HCT116 (cell line): Measurements from ENCODE around the gene CDX1. TPM values are rescaled to one million over a fixed set of nuclear protein-coding genes. Genes with fewer than 3 reads are reported as not detected.

ENCODE experiments used
- ATAC-seq: fragments of 200-7000 bp; cut with Tn5 transposase; 2 replicates; pipeline ENCODE4 v1.9.1; 2020; ENCODE audit warnings: mild to moderate bottlenecking, moderate library complexity
- Bru-seq: library from RNA; stranded (reverse); fragments of 400-500 nt; gene quantifications from one replicate; lab custom pipeline; 2021; lab: Mats Ljungman, UMichigan
- BruChase-seq, 2 experiments: library from RNA; stranded (reverse); fragments of 400-500 nt; gene quantifications; one replicate each; lab custom pipeline; 2021; lab: Mats Ljungman, UMichigan
- BruUV-seq: library from RNA; stranded (reverse); fragments of 400-500 nt; replicated peaks from 2 replicates; lab custom pipeline; 2021; lab: Mats Ljungman, UMichigan
- CTCF ChIA-PET: fragments of 300-600 bp; sonication (Branson Sonifier 250); formaldehyde crosslinking; loops from one replicate; lab custom pipeline; 2021; ENCODE audit warnings: antibody characterized with exemption; lab: Charles Lee
- POLR2A ChIA-PET: fragments of 300-600, 350-600 bp; sonication (Branson Sonifier 250); formaldehyde crosslinking; loops from one replicate; lab custom pipeline; 2021; ENCODE audit warnings: antibody characterized with exemption; lab: Charles Lee
- RAD21 ChIA-PET, 2 experiments: fragments of 300-600 bp; sonication (Branson Sonifier 250); formaldehyde crosslinking; loops; one replicate each; lab custom pipeline; 2023; ENCODE audit warnings: low total read pairs in 2 of 2; ENCODE audit not compliant: uncharacterized antibody in 2 of 2, unreplicated experiment in 2 of 2, low non-redundant PET in 1 of 2; lab: Charles Lee
- DNase-seq: peaks from one replicate; pipeline ENCODE4 v3.0.0-alpha.2; 2010; ENCODE audit warnings: low read depth, low spot score
- H2AFZ ChIP-seq: fragments of 200-600 bp; shearing (Covaris generic), sonication (generic); 2 replicates; pipeline ENCODE4 v1.6.1; 2017; ENCODE audit warnings: low read depth, mixed run types, mixed read lengths, antibody characterized with exemption, low read length; ENCODE audit not compliant: poor library complexity, severe bottlenecking
- H3K27ac ChIP-seq: 2 replicates; pipeline ENCODE4 v1.5.1; 2012; ENCODE audit warnings: low read depth, low read length
- H3K27me3 ChIP-seq: fragments of 200-600 bp; sonication (generic); 2 replicates; pipeline ENCODE4 v1.6.1; 2016; ENCODE audit warnings: mixed run types, low read length, mixed read lengths; ENCODE audit not compliant: insufficient read depth
- H3K36me3 ChIP-seq, 2 experiments: fragments of 200-500 bp in 1 of 2; fragments of 200-600 bp in 1 of 2; sonication (Bioruptor generic) in 1 of 2; sonication (generic) in 1 of 2; 2 replicates each; pipeline versions ENCODE4 v1.5.1 to v1.6.1; 2014 to 2016; ENCODE audit warnings: low read length in 2 of 2, inconsistent platforms in 1 of 2, mixed read lengths in 1 of 2, mixed run types in 1 of 2; ENCODE audit not compliant: insufficient read depth in 2 of 2, control insufficient read depth in 1 of 2
- H3K4me1 ChIP-seq, 2 experiments: fragments of 200-600 bp in 1 of 2; sonication (generic) in 1 of 2; 2 replicates each; pipeline versions ENCODE4 v1.5.1 to v1.6.1; 2012 to 2017; ENCODE audit warnings: low read length in 2 of 2, inconsistent platforms in 1 of 2, mild to moderate bottlenecking in 1 of 2, mixed read lengths in 1 of 2, mixed run types in 1 of 2, moderate library complexity in 1 of 2; ENCODE audit not compliant: insufficient read depth in 2 of 2, control insufficient read depth in 1 of 2
- H3K4me2 ChIP-seq: fragments of 200-600 bp; sonication (generic); 2 replicates; pipeline ENCODE4 v1.6.1; 2017; ENCODE audit warnings: mixed run types, low read length, mixed read lengths
- H3K4me3 ChIP-seq, 2 experiments: fragments of 200-600 bp in 1 of 2; sonication (generic) in 1 of 2; replicated peaks in 1 of 2; 2 replicates each; pipeline ENCODE4 v1.5.1; 2011 to 2016; ENCODE audit warnings: low read length in 2 of 2, control low read depth in 1 of 2, low read depth in 1 of 2, mild to moderate bottlenecking in 1 of 2, mixed read lengths in 1 of 2, mixed run types in 1 of 2
- H3K79me2 ChIP-seq: fragments of 200-600 bp; sonication (generic); 2 replicates; pipeline ENCODE4 v1.6.1; 2017; ENCODE audit warnings: mild to moderate bottlenecking, mixed run types, low read length, moderate library complexity, mixed read lengths; ENCODE audit not compliant: insufficient read depth
- H3K9ac ChIP-seq: fragments of 200-600 bp; sonication (generic); 2 replicates; pipeline ENCODE4 v1.6.1; 2016; ENCODE audit warnings: low read length, mixed read lengths
- H3K9me2 ChIP-seq: fragments of 200-600 bp; sonication (generic), shearing (Covaris generic); 2 replicates; pipeline ENCODE4 v1.6.1; 2017; ENCODE audit warnings: mixed run types, mild to moderate bottlenecking, moderate library complexity; ENCODE audit not compliant: insufficient read depth
- H3K9me3 ChIP-seq, 2 experiments: fragments of 200-500 bp in 1 of 2; fragments of 200-600 bp in 1 of 2; sonication (Bioruptor generic) in 1 of 2; sonication (generic) in 1 of 2; 2 replicates each; pipeline ENCODE4 v1.6.1; 2014 to 2017; ENCODE audit warnings: low read length in 2 of 2, mixed read lengths in 2 of 2, inconsistent platforms in 1 of 2, low read depth in 1 of 2, mild to moderate bottlenecking in 1 of 2, mixed run types in 1 of 2, moderate library complexity in 1 of 2; ENCODE audit not compliant: control insufficient read depth in 1 of 2, insufficient read depth in 1 of 2
- H4K20me1 ChIP-seq: fragments of 200-600 bp; sonication (generic), shearing (Covaris generic); 2 replicates; pipeline ENCODE4 v1.6.1; 2017; ENCODE audit warnings: mixed run types, mild to moderate bottlenecking, moderate library complexity; ENCODE audit not compliant: insufficient read depth
- CBX3 ChIP-seq: IDR thresholded peaks from 2 replicates; pipeline ENCODE4 v1.6.1; 2012; ENCODE audit warnings: low read depth
- CEBPB ChIP-seq: IDR thresholded peaks from 2 replicates; pipeline ENCODE4 v1.6.1; 2012; ENCODE audit warnings: low read depth
- EGR1 ChIP-seq: IDR thresholded peaks from 2 replicates; pipeline ENCODE4 v1.6.1; 2012; ENCODE audit warnings: low read depth
- ELF1 ChIP-seq: IDR thresholded peaks from 2 replicates; pipeline ENCODE4 v1.6.1; 2012; ENCODE audit warnings: low read depth, borderline replicate concordance
- EZH2 ChIP-seq: fragments of 200-600 bp; sonication (generic); IDR thresholded peaks from 2 replicates; pipeline ENCODE4 v1.6.1; 2017; ENCODE audit warnings: antibody characterized with exemption, mixed run types
- JUND ChIP-seq: IDR thresholded peaks from 2 replicates; pipeline ENCODE4 v1.6.1; 2012
- POLR2A ChIP-seq: IDR thresholded peaks from 2 replicates; pipeline ENCODE4 v1.7.0; 2011; ENCODE audit warnings: borderline replicate concordance; ENCODE audit not compliant: insufficient read depth, insufficient read length; ENCODE audit errors: extremely low read depth
- POLR2AphosphoS5 ChIP-seq: IDR thresholded peaks from 2 replicates; pipeline ENCODE4 v1.6.1; 2011; ENCODE audit warnings: mild to moderate bottlenecking, low read depth, low read length, moderate library complexity
- TCF7L2 ChIP-seq: IDR thresholded peaks from 2 replicates; pipeline ENCODE4 v1.7.0; 2011; ENCODE audit warnings: borderline replicate concordance, inconsistent platforms; ENCODE audit not compliant: insufficient read depth, insufficient read length; ENCODE audit errors: extremely low read depth
- YY1 ChIP-seq: IDR thresholded peaks from 2 replicates; pipeline ENCODE4 v1.6.1; 2011; ENCODE audit warnings: low read length, low read depth, moderate library complexity, mild to moderate bottlenecking; ENCODE audit not compliant: insufficient replicate concordance; ENCODE audit errors: extremely low read depth
- ZNF274 ChIP-seq: fragments of 200-500 bp; sonication (Bioruptor generic); IDR thresholded peaks from 2 replicates; pipeline ENCODE4 v1.6.1; 2014; ENCODE audit warnings: mild to moderate bottlenecking, low read depth, low read length, inconsistent platforms
- intact Hi-C: fragments of 100-400 bp; cut with micrococcal nuclease; formaldehyde crosslinking; loops from 2 replicates; pipeline ENCODE4 v1.10.0; 2022
- long read RNA-seq: library from polyadenylated mRNA; unstranded; transcript quantifications from one replicate; pipeline ENCODE4 v2.0.0, GENCODE V29; 2021; ENCODE audit not compliant: unreplicated experiment
- polyA plus RNA-seq: library from polyadenylated mRNA; unstranded; fragments of >200 nt; gene quantifications from 2 replicates; pipeline ENCODE4 v1.2.1, GENCODE V29; 2012; ENCODE audit warnings: missing spikeins
- total RNA-seq: library from RNA; stranded (reverse); gene quantifications from one replicate; pipeline ENCODE4 v1.2.1, GENCODE V29; 2021; ENCODE audit not compliant: unreplicated experiment
- TF ChIP-seq, protein P1 (sequence below): IDR thresholded peaks from 2 replicates; pipeline ENCODE4 v1.6.1; 2012
- TF ChIP-seq, protein P2 (sequence below): IDR thresholded peaks from 2 replicates; pipeline ENCODE4 v1.6.1; 2012

Gene CDX1
- total RNA-seq (not detected), Bru-seq, nascent RNA (not detected), BruChase-seq, experiment 1, labeled RNA remaining after a 6-hour chase (percentile 8 among the genes with signal in this experiment), BruChase-seq, experiment 2, labeled RNA remaining after a 2-hour chase (not detected)
- polyA plus RNA-seq, result not detected in 2 replicates
- long read RNA-seq, result 0 reads

DNA sequence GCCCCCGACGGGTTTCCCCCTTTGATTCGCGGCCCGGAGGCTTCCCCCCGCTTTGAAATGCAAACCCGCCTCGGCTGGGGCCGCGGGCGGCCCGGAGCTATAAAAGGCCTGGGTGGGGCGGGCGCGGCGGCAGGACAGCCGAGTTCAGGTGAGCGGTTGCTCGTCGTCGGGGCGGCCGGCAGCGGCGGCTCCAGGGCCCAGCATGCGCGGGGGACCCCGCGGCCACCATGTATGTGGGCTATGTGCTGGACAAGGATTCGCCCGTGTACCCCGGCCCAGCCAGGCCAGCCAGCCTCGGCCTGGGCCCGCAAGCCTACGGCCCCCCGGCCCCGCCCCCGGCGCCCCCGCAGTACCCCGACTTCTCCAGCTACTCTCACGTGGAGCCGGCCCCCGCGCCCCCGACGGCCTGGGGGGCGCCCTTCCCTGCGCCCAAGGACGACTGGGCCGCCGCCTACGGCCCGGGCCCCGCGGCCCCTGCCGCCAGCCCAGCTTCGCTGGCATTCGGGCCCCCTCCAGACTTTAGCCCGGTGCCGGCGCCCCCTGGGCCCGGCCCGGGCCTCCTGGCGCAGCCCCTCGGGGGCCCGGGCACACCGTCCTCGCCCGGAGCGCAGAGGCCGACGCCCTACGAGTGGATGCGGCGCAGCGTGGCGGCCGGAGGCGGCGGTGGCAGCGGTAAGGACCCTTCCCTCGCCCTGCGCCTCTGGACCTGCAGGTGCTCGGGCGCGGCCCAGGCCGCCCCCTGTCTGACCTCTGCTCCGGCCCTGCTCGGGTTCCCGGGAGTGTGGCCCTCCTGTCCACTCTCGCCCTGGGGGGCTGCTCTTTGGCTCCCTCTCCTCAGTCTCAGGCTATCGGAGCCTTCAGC is at the start of gene CDX1:
TSS of gene CDX1 (plus strand) at position 129 of the 862 bp plus-strand sequence. CDS start at position 228, 99 bp downstream.
- Histone ChIP-seq H3K4me1 (peaks cover 0 to 8% of the 10 kb centered on the region in 2 experiments; a peak in 2 of 4 replicates), H3K36me3 (no peaks in the 10 kb centered on the region), H3K27me3 (peaks cover 9% of the 10 kb centered on the region), H2AFZ (no peak within 1 kb of the TSS), H3K4me3 (no peak within 1 kb of the TSS), H4K20me1 (no peaks in the 10 kb centered on the region), H3K9me3 (no peaks in the 10 kb centered on the region), H3K27ac (no peak within 1 kb of the TSS), H3K9ac (no peak within 1 kb of the TSS), H3K79me2 (no peaks in the 10 kb centered on the region), H3K9me2 (no peaks in the 10 kb centered on the region), H3K4me2 (no peak within 1 kb of the TSS)
- no peak for DNase-seq
- no peak for TF ChIP-seq TCF7L2
- TF ChIP-seq, protein P1, sequence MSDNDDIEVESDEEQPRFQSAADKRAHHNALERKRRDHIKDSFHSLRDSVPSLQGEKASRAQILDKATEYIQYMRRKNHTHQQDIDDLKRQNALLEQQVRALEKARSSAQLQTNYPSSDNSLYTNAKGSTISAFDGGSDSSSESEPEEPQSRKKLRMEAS, result no peak
- no peak for TF ChIP-seq ZNF274
- CTCF ChIA-PET, result interaction anchor here (1.3 kb wide), 1 partner anchor 9 kb away, joined by 4 read pairs; no protein-coding TSS in a partner anchor
- RAD21 ChIA-PET, result no interaction called here
- intact Hi-C loops, result no loop called here
- POLR2A ChIA-PET, result no interaction called here
- BruUV-seq, result no TSS peak
- no peak for ATAC-seq

DNA sequence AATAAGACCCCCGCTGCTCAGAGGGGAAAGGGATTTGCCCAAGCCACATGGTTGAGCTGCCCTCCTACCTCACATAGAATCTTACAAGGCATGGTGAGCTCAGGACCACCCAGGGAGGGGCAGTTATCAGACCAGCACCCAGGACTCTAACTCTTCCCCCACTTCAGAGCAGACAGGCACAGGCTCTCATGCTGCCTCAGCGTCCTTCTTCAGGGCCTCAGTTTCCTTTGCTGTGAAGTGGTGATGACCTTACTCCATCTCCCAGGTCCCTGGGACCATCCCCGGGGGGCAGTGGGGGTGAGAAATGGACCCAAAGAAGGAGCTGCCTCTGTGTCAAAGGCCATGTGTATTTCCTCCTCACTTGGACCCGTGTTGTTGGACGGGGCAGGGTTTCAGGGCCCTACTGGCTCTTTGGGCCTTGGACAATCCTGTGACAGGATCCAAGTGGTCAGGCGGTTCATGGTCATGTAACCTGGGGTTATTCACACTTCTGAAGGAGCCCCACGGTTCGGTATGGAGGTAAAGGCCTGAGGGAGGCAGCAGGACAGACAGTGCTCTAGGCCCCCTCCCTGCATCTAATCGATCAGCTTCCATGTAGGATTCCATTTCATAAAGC is 48.5 kb upstream of the CDX1 start:
- no peak for DNase-seq
- Histone ChIP-seq H3K27me3 (no peaks in the 10 kb centered on the region), H3K4me2 (no peak overlapping the region), H2AFZ (no peak overlapping the region), H3K4me1 (peaks cover 4 to 22% of the 10 kb centered on the region in 2 experiments; a peak in 3 of 4 replicates), H3K9me2 (no peaks in the 10 kb centered on the region), H4K20me1 (no peaks in the 10 kb centered on the region), H3K9ac (no peak overlapping the region), H3K27ac (no peak overlapping the region), H3K9me3 (no peaks in the 10 kb centered on the region), H3K36me3 (no peaks in the 10 kb centered on the region), H3K79me2 (no peaks in the 10 kb centered on the region), H3K4me3 (no peak overlapping the region)
- ChIA-PET RAD21 (no interaction called here), POLR2A (no interaction called here), CTCF (interaction anchor here (1.3 kb wide), 1 partner anchor 10 kb away, joined by 3 read pairs; no protein-coding TSS in a partner anchor)
- TF ChIP-seq ELF1 (no peak), TCF7L2 (no peak), YY1 (no peak), POLR2A (no peak), JUND (no peak), CBX3 (no peak), CEBPB (no peak), POLR2AphosphoS5 (no peak), EGR1 (no peak), EZH2 (no peak), ZNF274 (no peak)
- TF ChIP-seq, protein P1, result no peak
- TF ChIP-seq, protein P2, sequence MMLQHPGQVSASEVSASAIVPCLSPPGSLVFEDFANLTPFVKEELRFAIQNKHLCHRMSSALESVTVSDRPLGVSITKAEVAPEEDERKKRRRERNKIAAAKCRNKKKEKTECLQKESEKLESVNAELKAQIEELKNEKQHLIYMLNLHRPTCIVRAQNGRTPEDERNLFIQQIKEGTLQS, result no peak
- intact Hi-C loops, result no loop called here
- no peak for ATAC-seq
- no TSS peak for BruUV-seq
